GM12878 (cell line): ENCODE results near the gene ZNF397. TPM values are rescaled to one million over a fixed set of nuclear protein-coding genes. Genes with fewer than 3 reads are reported as not detected.

ENCODE experiments used
- ATAC-seq: fragments of 200-7000 bp; cut with Tn5 transposase; 3 replicates; pipeline ENCODE4 v1.9.1; 2020; ENCODE audit warnings: mild to moderate bottlenecking, moderate library complexity
- BruUV-seq: library from RNA; stranded (reverse); fragments of 400-500 nt; replicated peaks from 2 replicates; lab custom pipeline; 2021; lab: Mats Ljungman, UMichigan
- CTCF ChIA-PET: fragments of 300-600 bp; sonication (Branson Sonifier 250); formaldehyde crosslinking; extraction: SDS; loops from one replicate; lab custom pipeline; 2021; ENCODE audit warnings: inconsistent platforms; lab: Yijun Ruan, JAX
- POLR2A ChIA-PET: fragments of 350-600 bp; formaldehyde crosslinking; extraction: SDS; loops from one replicate; lab custom pipeline; 2021; ENCODE audit warnings: inconsistent platforms; lab: Charles Lee
- RAD21 ChIA-PET: fragments of 300-600 bp; sonication (Branson Sonifier 250); formaldehyde crosslinking; loops from one replicate; lab custom pipeline; 2023; ENCODE audit warnings: antibody characterized with exemption; ENCODE audit not compliant: unreplicated experiment; lab: Charles Lee
- SMC1A ChIA-PET: fragments of 300-600 bp; sonication (Branson Sonifier 250); formaldehyde crosslinking; loops from one replicate; lab custom pipeline; 2023; ENCODE audit not compliant: unreplicated experiment, uncharacterized antibody; lab: Charles Lee
- DNase-seq: peaks from one replicate; pipeline ENCODE4 v3.0.0-alpha.2; 2011; ENCODE audit warnings: low read depth, low spot score
- FAIRE-seq: peaks from 3 replicates; lab custom pipeline; 2011; peaks lifted over from hg19 to GRCh38; lab: Jason Lieb, UNC
- H2AFZ ChIP-seq: 2 replicates; pipeline ENCODE4 v1.6.0; 2011; ENCODE audit warnings: low read depth, low read length, control low read depth; ENCODE audit not compliant: control insufficient read depth
- H3K27ac ChIP-seq: 2 replicates; pipeline ENCODE4 v1.5.1; 2011; ENCODE audit warnings: control low read depth; ENCODE audit not compliant: control insufficient read depth, insufficient read depth
- H3K27me3 ChIP-seq, 2 experiments: replicated peaks in 1 of 2; 2 replicates each; pipeline versions ENCODE4 v1.6.0 to v1.6.1; 2011; ENCODE audit warnings: low read length in 1 of 2; ENCODE audit not compliant: control insufficient read depth in 2 of 2, insufficient read depth in 2 of 2
- H3K36me3 ChIP-seq, 2 experiments: 2 replicates each; pipeline ENCODE4 v1.5.1; 2011; ENCODE audit warnings: low read length in 1 of 2; ENCODE audit not compliant: control insufficient read depth in 2 of 2, insufficient read depth in 2 of 2
- H3K4me1 ChIP-seq: 2 replicates; pipeline ENCODE4 v1.6.1; 2011; ENCODE audit warnings: mild to moderate bottlenecking, low read length, moderate library complexity, mixed read lengths; ENCODE audit not compliant: control insufficient read depth, insufficient read depth
- H3K4me2 ChIP-seq: 2 replicates; pipeline ENCODE4 v1.6.0; 2011; ENCODE audit warnings: control low read depth; ENCODE audit not compliant: control insufficient read depth, insufficient read depth
- H3K4me3 ChIP-seq: fragments of 200-600 bp; sonication (generic); 2 replicates; pipeline ENCODE4 v1.5.1; 2016
- H3K79me2 ChIP-seq: 2 replicates; pipeline ENCODE4 v1.6.0; 2011; ENCODE audit warnings: low read length; ENCODE audit not compliant: control insufficient read depth, insufficient read depth
- H3K9ac ChIP-seq: 2 replicates; pipeline ENCODE4 v1.8.0; 2011; ENCODE audit warnings: low read length, control low read depth, mixed read lengths; ENCODE audit not compliant: control insufficient read depth, insufficient read depth
- H3K9me3 ChIP-seq: replicated peaks from 3 replicates; pipeline ENCODE4 v1.5.1; 2011; ENCODE audit warnings: mild to moderate bottlenecking, low read length; ENCODE audit not compliant: control insufficient read depth, insufficient read depth
- H4K20me1 ChIP-seq: 2 replicates; pipeline ENCODE4 v1.6.0; 2011; ENCODE audit not compliant: control insufficient read depth, insufficient read depth
- CHD1 ChIP-seq: IDR thresholded peaks from 2 replicates; pipeline ENCODE4 v1.6.1; 2012; ENCODE audit warnings: low read depth, low read length, improper control_type of control experiment
- NRF1 ChIP-seq: conservative IDR thresholded peaks from 2 replicates; pipeline ENCODE4 v1.6.1; 2011; ENCODE audit warnings: mild to moderate bottlenecking, low read depth, low read length, improper control_type of control experiment
- POLR2A ChIP-seq: IDR thresholded peaks from 2 replicates; pipeline ENCODE4 v1.6.1; 2011; ENCODE audit warnings: low read depth, mild to moderate bottlenecking, low read length
- POU2F2 ChIP-seq: IDR thresholded peaks from 3 replicates; pipeline ENCODE4 v1.6.1; 2011; ENCODE audit warnings: low read depth, mild to moderate bottlenecking, low read length, borderline replicate concordance
- SKIL ChIP-seq: fragments of 450-650 bp; IDR thresholded peaks from 2 replicates; pipeline ENCODE4 v1.6.1; 2017; ENCODE audit warnings: mild to moderate bottlenecking, low read depth, inconsistent platforms; ENCODE audit not compliant: poor library complexity, severe bottlenecking
- SMAD5 ChIP-seq: IDR thresholded peaks from 2 replicates; pipeline ENCODE4 v1.6.1; 2016; ENCODE audit warnings: antibody characterized with exemption, low read depth
- ZNF687 ChIP-seq: fragments of 450-650 bp; IDR thresholded peaks from 2 replicates; pipeline ENCODE4 v1.6.1; 2017; ENCODE audit warnings: mild to moderate bottlenecking, moderate library complexity
- WGBS: methylation state at CpG from one replicate; pipeline ENCODE4 v1.1.6; 2016; ENCODE audit warnings: low lambda C conversion rate; ENCODE audit not compliant: insufficient replicate concordance, insufficient coverage; ENCODE audit errors: missing lambda C conversion rate; 5-methylcytosine and 5-hydroxymethylcytosine counted together
- in situ Hi-C: fragments of 300-500 bp; cut with MboI; formaldehyde crosslinking; loops from 9 replicates; pipeline ENCODE4 v1.14.3; 2018; ENCODE audit warnings: mixed read lengths
- intact Hi-C: fragments of 100-400 bp; cut with micrococcal nuclease; formaldehyde crosslinking; loops from one replicate; pipeline ENCODE4 v1.14.2; 2022; ENCODE audit not compliant: unreplicated experiment
- polyA plus RNA-seq, 11 experiments: library from polyadenylated mRNA; depleted of rRNA in 4 of 11; unstranded in 6 of 11; stranded (reverse) in 5 of 11; fragments of >200 nt; fragmentation: Nextera tagmentation in 4 of 11; fragmentation: Illumina TruSeq in 1 of 11; extraction: Ambion mirVana in 4 of 11; extraction: Trizol in 1 of 11; gene quantifications; 1 replicate in 1 of 11; 2 replicates in 10 of 11; pipeline versions ENCODE4 v1.2.1 to v1.2.3, GENCODE V29; 2011 to 2016; ENCODE audit warnings: inconsistent platforms in 2 of 11, missing spikeins in 2 of 11, low read depth in 1 of 11
- total RNA-seq, 4 experiments: library from RNA; depleted of rRNA in 3 of 4; stranded (reverse); fragments of >200 nt in 3 of 4; fragmentation: Illumina TruSeq in 1 of 4; extraction: Trizol in 1 of 4; gene quantifications; 2 replicates each; pipeline versions ENCODE4 v1.2.1 to v1.2.3, GENCODE V29; 2013 to 2021
- TF ChIP-seq, protein P1 (sequence below): IDR thresholded peaks from 2 replicates; pipeline ENCODE4 v1.6.1; 2011; ENCODE audit warnings: borderline replicate concordance, low read depth, mild to moderate bottlenecking, moderate library complexity, low read length; ENCODE audit not compliant: insufficient read depth, poor library complexity, severe bottlenecking
- TF ChIP-seq, protein P2 (sequence below): fragments of 150-350 bp; IDR thresholded peaks from 2 replicates; pipeline ENCODE4 v1.6.1; 2016; ENCODE audit warnings: low read depth, low read length
- TF ChIP-seq, protein P3 (sequence below): fragments of 450-650 bp; IDR thresholded peaks from 2 replicates; pipeline ENCODE4 v1.6.1; 2018; ENCODE audit warnings: mild to moderate bottlenecking, low read depth, moderate library complexity; ENCODE audit not compliant: partially characterized antibody

The ZNF397 gene
- total and polyA plus RNA-seq, 10 of the 15 experiments (the other 5 are each of a cell fraction or from before 2014, with no cell fraction given): 5.2 to 13.3 (median 10.8) TPM

DNA sequence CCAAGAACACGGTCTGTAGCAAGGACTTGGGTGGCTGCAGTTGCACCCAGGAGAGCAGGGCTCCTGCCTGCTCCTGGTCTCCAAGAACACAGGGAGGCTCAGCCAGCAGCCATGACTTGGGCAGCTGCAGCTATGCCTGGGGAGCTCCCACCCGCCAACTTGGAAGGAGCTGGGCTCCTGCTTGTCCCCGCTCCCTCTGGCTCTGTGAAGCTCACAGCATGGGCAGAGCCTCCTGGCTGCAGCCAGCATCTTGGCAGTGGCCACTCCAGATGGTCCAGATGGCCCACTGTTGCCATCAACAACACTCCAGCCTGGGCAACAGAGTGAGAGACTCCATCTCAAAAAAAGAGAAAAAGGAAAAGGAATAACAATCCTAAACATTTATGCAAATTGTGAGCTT is 44.0 kb downstream of the ZNF397 start:
- no peak overlapping the region for H3K27ac ChIP-seq
- POLR2A ChIA-PET: no interaction called here
- H2AFZ ChIP-seq: no peak overlapping the region
- no peak for FAIRE-seq
- no peak for ATAC-seq
- no peak overlapping the region for H3K4me3 ChIP-seq
- SMC1A ChIA-PET: no interaction called here
- H3K36me3 ChIP-seq: peaks cover 2 to 8% of the 10 kb centered on the region in 2 experiments; a peak in 2 of 4 replicates
- H3K27me3 ChIP-seq: no peaks in the 10 kb centered on the region
- RAD21 ChIA-PET: no interaction called here
- no peak overlapping the region for H3K9ac ChIP-seq
- H3K4me1 ChIP-seq: no peaks in the 10 kb centered on the region; the same call in 1 of the 2 replicates
- no peak overlapping the region for H3K4me2 ChIP-seq
- intact Hi-C loops: no loop called here
- no peaks in the 10 kb centered on the region for H4K20me1 ChIP-seq
- H3K79me2 ChIP-seq: peaks cover 7% of the 10 kb centered on the region
- 94% methylated on average over 3 of the region's 3 CpGs for WGBS
- H3K9me3 ChIP-seq: peaks cover 29% of the 10 kb centered on the region
- no peak for DNase-seq
- CTCF ChIA-PET: no interaction called here
- in situ Hi-C loops: no loop called here
- no TSS peak for BruUV-seq
- TF ChIP-seq, protein P1, sequence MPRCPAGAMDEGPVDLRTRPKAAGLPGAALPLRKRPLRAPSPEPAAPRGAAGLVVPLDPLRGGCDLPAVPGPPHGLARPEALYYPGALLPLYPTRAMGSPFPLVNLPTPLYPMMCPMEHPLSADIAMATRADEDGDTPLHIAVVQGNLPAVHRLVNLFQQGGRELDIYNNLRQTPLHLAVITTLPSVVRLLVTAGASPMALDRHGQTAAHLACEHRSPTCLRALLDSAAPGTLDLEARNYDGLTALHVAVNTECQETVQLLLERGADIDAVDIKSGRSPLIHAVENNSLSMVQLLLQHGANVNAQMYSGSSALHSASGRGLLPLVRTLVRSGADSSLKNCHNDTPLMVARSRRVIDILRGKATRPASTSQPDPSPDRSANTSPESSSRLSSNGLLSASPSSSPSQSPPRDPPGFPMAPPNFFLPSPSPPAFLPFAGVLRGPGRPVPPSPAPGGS: no peak
- TF ChIP-seq POLR2A (no peak), ZNF687 (no peak), POU2F2 (no peak), NRF1 (no peak), CHD1 (no peak), SMAD5 (no peak), SKIL (no peak)
- TF ChIP-seq, protein P2, sequence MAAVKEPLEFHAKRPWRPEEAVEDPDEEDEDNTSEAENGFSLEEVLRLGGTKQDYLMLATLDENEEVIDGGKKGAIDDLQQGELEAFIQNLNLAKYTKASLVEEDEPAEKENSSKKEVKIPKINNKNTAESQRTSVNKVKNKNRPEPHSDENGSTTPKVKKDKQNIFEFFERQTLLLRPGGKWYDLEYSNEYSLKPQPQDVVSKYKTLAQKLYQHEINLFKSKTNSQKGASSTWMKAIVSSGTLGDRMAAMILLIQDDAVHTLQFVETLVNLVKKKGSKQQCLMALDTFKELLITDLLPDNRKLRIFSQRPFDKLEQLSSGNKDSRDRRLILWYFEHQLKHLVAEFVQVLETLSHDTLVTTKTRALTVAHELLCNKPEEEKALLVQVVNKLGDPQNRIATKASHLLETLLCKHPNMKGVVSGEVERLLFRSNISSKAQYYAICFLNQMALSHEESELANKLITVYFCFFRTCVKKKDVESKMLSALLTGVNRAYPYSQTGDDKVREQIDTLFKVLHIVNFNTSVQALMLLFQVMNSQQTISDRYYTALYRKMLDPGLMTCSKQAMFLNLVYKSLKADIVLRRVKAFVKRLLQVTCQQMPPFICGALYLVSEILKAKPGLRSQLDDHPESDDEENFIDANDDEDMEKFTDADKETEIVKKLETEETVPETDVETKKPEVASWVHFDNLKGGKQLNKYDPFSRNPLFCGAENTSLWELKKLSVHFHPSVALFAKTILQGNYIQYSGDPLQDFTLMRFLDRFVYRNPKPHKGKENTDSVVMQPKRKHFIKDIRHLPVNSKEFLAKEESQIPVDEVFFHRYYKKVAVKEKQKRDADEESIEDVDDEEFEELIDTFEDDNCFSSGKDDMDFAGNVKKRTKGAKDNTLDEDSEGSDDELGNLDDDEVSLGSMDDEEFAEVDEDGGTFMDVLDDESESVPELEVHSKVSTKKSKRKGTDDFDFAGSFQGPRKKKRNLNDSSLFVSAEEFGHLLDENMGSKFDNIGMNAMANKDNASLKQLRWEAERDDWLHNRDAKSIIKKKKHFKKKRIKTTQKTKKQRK: no peak
- TF ChIP-seq, protein P3, sequence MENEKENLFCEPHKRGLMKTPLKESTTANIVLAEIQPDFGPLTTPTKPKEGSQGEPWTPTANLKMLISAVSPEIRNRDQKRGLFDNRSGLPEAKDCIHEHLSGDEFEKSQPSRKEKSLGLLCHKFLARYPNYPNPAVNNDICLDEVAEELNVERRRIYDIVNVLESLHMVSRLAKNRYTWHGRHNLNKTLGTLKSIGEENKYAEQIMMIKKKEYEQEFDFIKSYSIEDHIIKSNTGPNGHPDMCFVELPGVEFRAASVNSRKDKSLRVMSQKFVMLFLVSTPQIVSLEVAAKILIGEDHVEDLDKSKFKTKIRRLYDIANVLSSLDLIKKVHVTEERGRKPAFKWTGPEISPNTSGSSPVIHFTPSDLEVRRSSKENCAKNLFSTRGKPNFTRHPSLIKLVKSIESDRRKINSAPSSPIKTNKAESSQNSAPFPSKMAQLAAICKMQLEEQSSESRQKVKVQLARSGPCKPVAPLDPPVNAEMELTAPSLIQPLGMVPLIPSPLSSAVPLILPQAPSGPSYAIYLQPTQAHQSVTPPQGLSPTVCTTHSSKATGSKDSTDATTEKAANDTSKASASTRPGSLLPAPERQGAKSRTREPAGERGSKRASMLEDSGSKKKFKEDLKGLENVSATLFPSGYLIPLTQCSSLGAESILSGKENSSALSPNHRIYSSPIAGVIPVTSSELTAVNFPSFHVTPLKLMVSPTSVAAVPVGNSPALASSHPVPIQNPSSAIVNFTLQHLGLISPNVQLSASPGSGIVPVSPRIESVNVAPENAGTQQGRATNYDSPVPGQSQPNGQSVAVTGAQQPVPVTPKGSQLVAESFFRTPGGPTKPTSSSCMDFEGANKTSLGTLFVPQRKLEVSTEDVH: no peak
